Measurements from ENCODE around the gene KNSTRN.

The KNSTRN gene

GRCh38 chr15:40424483-40425115 lies 42.1 kb downstream of the KNSTRN start:
- no peak for FAIRE-seq
- no peak for DNase-seq (ENCODE audit: insufficient read length, low spot score)

- FAIRE-seq, result no peak
- no peak for DNase-seq (ENCODE audit: insufficient read length, low spot score)
Observed at GRCh38 chr15:40425681-40426080, 43.2 kb downstream of the KNSTRN start.

- DNase-seq (ENCODE audit: insufficient read length, low spot score) (no peak), FAIRE-seq (no peak)
Observed at GRCh38 chr15:40427188-40427587, 44.7 kb downstream of the KNSTRN start.

- no peak for FAIRE-seq
- no peak for DNase-seq (ENCODE audit: insufficient read length, low spot score)
Observed at GRCh38 chr15:40428185-40428584, 45.7 kb downstream of the KNSTRN start.

- DNase-seq (ENCODE audit: insufficient read length, low spot score) (no peak), FAIRE-seq (no peak)
Observed at GRCh38 chr15:40429068-40429710, 46.7 kb downstream of the KNSTRN start.

GRCh38 chr15:40430271-40430805 lies 47.8 kb downstream of the KNSTRN start:
- FAIRE-seq (no peak), DNase-seq (ENCODE audit: insufficient read length, low spot score) (no peak)

GRCh38 chr15:40435023-40435709 lies 52.6 kb downstream of the KNSTRN start:
- FAIRE-seq (no peak), DNase-seq (ENCODE audit: insufficient read length, low spot score) (no peak)

- FAIRE-seq, result no peak
- no peak for DNase-seq (ENCODE audit: insufficient read length, low spot score)
Observed at GRCh38 chr15:40435710-40436089, 53.2 kb downstream of the KNSTRN start.

GRCh38 chr15:40436116-40436891 lies 53.8 kb downstream of the KNSTRN start:
- no peak for FAIRE-seq
- DNase-seq (ENCODE audit: insufficient read length, low spot score), result no peak

GRCh38 chr15:40436892-40437751 lies 54.6 kb downstream of the KNSTRN start:
- FAIRE-seq, result no peak

GRCh38 chr15:40437752-40438687 lies 55.5 kb downstream of the KNSTRN start:
- FAIRE-seq (no peak), DNase-seq (ENCODE audit: insufficient read length, low spot score) (no peak)

More at GRCh38 chr15:40436892-40437751, 54.6 kb downstream of the KNSTRN start:
- no peak for DNase-seq (ENCODE audit: insufficient read length, low spot score)

- FAIRE-seq, result no peak
Observed at GRCh38 chr15:40438712-40439111, 56.2 kb downstream of the KNSTRN start.

GRCh38 chr15:40439461-40439959 lies 57.0 kb downstream of the KNSTRN start:
- FAIRE-seq (no peak), DNase-seq (ENCODE audit: insufficient read length, low spot score) (no peak)

More at GRCh38 chr15:40438712-40439111, 56.2 kb downstream of the KNSTRN start:
- no peak for DNase-seq (ENCODE audit: insufficient read length, low spot score)

GRCh38 chr15:40439960-40440742 lies 57.6 kb downstream of the KNSTRN start:
- DNase-seq (ENCODE audit: insufficient read length, low spot score) (no peak), FAIRE-seq (no peak)

GRCh38 chr15:40440743-40441564 lies 58.4 kb downstream of the KNSTRN start, which contains the start of gene BAHD1:
TSS of gene BAHD1 (plus strand) at chr15:40440953. CDS start at chr15:40458465, 17,512 bp downstream.
- DNase-seq (ENCODE audit: insufficient read length, low spot score), result peak; percentile 100
- FAIRE-seq, result peak; percentile 94

GRCh38 chr15:40441565-40442531 lies 59.3 kb downstream of the KNSTRN start:
- FAIRE-seq (no peak), DNase-seq (ENCODE audit: insufficient read length, low spot score) (no peak)

Data from GM19239 (cell line).